ENCODE measurements around the gene HLA-DOA.
A peak's percentile ranks its signal among the peaks of the same experiment; 100 is the strongest.

HLA-DOA gene

DNA sequence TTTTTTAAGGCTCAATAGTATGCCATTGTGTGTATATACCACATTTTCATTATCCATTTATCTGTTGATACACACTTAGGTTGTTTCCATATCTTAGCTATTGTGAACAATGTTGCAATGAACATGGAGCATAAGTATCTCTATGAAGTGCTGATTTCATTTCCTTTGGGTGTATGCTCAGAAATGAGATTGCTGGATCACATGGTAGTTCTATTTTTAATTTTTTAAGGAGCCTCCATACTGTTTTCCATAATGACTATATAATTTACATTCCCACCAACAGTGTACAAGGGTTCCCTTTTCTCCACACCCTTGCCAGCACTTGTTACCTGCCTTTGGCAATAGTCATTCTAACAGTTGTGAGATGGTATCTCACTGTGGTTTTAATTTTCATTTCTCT, 15.1 kb upstream of the HLA-DOA start:
- TF ChIP-seq GATA2 (IDR thresholded peaks at IDR 0.05; ENCODE audit: low read depth, low read length) (no peak), GATA3 (IDR thresholded peaks at IDR 0.05; ENCODE audit: low read depth, low read length) (no peak)

DNA sequence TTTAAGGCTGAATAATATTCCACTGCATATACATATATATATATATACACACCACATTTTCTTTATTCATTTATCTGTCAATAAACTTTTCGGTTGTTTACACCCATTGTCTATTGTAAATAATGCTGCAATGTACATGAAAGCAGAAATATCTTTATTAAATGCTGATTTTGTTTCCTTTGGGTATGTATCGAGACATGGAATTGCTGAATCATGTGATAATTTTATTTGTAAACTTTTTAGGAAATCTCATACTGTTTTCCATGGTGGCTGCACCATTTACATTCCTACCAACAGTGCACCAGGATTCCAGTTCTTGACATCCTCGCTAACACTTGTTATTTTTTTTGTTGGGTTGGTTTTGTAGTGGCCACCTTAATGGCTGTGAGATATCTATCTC, 14.1 kb upstream of the HLA-DOA start:
- TF ChIP-seq GATA2 (IDR thresholded peaks at IDR 0.05; ENCODE audit: low read depth, low read length), result no peak
- no peak for TF ChIP-seq GATA3 (IDR thresholded peaks at IDR 0.05; ENCODE audit: low read depth, low read length)

DNA sequence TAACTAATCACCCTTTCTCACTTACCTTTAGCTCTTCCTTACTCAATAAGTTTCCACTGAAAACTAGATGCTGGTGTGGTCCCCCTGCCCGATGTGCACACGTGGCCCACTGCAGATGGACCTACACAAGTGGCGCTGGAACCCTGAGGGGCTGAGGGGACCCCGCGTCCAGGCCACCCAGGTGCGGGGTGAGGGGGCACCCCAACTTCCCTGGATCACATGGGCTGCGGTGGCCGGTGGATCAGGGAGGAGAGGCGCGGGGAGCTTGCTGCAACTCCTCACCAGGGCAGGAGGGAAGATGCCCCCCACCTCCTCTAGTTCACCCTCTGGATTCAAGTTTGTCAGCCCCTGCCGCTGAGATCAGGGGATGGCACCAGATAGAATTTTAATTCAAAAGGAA, 12.5 kb upstream of the HLA-DOA start:
- TF ChIP-seq GATA2 (IDR thresholded peaks at IDR 0.05; ENCODE audit: low read depth, low read length), result no peak
- no peak for TF ChIP-seq GATA3 (IDR thresholded peaks at IDR 0.05; ENCODE audit: low read depth, low read length)

DNA sequence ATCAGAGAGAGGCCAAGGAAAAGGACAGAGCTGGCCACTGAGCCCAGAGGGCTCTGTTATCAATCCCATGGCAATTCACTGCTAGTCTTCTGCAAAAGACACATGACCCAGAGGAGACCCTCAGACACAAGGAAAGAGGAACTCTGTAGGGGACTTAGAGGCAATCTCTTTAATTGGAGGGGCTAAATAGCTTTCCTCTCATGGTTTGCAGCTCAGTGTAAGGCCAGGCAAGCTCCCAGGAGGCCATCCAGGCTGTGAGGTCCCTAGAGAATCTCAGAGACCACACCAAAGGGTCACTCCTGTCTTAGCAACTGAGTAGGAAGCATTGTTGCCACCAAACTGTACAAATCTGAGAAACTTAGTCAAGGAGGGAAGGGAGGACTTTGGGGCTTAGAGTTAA, 10.0 kb upstream of the HLA-DOA start:
- TF ChIP-seq GATA2 (IDR thresholded peaks at IDR 0.05; ENCODE audit: low read depth, low read length) (no peak), GATA3 (IDR thresholded peaks at IDR 0.05; ENCODE audit: low read depth, low read length) (no peak)

DNA sequence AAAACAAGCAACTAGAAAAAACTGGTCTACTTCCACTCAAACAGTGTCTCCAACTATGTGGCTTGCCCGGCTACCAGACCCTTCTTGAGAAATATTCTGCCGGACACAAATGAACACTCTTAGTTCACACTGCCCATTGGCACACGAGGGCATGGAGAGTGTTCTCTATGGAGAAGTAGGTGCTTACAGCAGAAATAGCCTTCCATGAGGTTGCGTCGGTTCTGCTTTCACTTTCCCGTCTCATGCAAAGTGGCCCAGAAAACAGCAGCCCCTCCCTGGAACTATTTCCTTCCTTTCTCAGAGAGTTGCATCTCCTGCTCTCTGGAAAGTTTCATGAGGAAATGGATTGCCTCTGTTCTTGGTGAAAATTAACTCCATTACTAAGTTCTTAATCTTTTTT, 9.5 kb upstream of the HLA-DOA start:
- TF ChIP-seq GATA3 (IDR thresholded peaks at IDR 0.05; ENCODE audit: low read depth, low read length) (no peak), GATA2 (IDR thresholded peaks at IDR 0.05; ENCODE audit: low read depth, low read length) (no peak)

DNA sequence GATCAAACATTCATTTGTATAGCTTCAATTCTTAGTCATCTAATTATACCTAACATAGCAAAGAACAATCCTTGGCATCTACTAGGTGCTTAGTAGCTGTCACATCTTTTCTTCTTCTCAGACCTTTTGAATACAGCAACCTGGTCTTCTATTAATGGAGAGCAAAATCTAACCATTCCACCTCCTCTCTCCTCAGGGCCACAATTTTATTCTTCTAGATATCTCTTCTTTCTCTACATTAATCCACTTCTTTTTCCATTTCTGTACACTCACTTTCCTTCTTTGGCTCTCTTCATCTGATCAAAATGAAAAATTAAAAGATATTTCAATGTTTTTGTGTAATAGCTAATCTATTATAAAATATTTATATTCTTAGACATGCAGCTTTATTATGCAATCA, 9.0 kb upstream of the HLA-DOA start:
- TF ChIP-seq GATA2 (IDR thresholded peaks at IDR 0.05; ENCODE audit: low read depth, low read length) (no peak), GATA3 (IDR thresholded peaks at IDR 0.05; ENCODE audit: low read depth, low read length) (no peak)

DNA sequence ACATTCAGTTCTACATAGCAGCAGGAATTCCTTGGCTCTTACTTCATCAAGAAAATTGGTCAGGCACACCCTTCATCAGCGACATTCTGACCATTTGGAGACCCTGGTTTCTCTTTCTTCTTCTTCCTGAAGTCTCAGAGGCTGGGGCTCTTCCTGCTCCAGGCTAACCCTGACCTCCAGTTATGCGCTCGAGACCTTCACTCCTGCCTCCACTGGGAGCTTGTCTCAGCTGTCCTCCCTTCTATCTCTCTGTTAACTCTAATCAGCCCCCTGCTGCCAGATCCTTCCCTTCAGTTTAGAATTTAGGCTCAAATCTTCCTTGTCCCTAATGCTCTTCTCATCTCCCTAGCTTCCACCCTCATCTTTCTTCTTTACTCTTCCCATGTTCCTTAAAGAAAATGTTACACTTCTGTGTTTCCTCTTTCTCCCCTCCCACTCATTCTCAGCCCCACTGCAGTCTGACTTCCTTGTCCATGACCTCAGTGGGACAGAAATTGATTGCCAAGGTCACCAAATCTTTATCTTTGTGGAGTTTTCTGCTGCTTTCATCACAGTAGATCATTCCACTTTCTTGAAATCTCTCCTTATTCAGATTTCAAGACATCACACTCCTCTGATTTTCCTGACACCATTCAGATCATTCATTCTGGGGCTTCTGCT, 8.4 kb upstream of the HLA-DOA start:
- TF ChIP-seq GATA2 (IDR thresholded peaks at IDR 0.05; ENCODE audit: low read depth, low read length), result no peak
- TF ChIP-seq GATA3 (IDR thresholded peaks at IDR 0.05; ENCODE audit: low read depth, low read length), result no peak

DNA sequence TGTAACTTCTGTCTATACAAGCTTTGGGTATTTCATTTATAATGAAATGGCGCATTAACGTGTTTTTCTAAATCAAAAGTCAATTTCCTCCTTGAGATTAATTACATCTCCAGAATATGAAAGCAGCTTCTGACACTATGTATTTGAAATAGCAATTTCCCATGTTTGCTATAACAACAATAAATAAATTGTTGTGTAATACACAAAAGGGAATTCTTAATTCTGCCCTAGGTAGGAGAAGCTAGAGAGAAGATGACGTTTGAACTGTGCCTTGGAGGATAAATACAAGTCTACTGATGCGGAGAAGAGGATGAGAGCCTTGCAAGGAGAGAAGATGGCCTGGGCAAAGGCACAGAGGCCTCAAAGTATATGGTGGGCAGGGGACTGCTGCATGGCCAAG, 7.6 kb upstream of the HLA-DOA start:
- no peak for TF ChIP-seq GATA2 (IDR thresholded peaks at IDR 0.05; ENCODE audit: low read depth, low read length)
- no peak for TF ChIP-seq GATA3 (IDR thresholded peaks at IDR 0.05; ENCODE audit: low read depth, low read length)

DNA sequence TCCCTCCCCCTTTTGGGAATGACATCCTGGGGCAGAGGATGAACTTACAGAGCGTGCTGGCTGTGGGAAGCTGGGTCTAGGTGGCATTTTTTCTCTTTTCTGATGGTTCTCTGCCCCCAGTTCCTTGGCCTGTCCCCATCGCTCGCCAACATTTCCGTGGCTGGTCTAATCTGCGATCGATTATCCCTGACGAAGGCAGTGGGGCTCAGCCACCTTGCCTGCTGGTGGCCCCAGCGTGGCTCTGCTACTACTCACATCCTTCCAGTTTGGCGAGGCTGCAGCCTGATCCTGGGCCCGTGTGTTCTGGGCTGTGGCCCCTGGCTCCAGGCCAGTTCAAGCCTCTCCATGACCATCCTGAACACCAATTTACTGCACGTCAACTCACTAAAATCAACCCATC, 6.4 kb upstream of the HLA-DOA start:
- TF ChIP-seq GATA2 (IDR thresholded peaks at IDR 0.05; ENCODE audit: low read depth, low read length) (no peak), GATA3 (IDR thresholded peaks at IDR 0.05; ENCODE audit: low read depth, low read length) (no peak)

DNA sequence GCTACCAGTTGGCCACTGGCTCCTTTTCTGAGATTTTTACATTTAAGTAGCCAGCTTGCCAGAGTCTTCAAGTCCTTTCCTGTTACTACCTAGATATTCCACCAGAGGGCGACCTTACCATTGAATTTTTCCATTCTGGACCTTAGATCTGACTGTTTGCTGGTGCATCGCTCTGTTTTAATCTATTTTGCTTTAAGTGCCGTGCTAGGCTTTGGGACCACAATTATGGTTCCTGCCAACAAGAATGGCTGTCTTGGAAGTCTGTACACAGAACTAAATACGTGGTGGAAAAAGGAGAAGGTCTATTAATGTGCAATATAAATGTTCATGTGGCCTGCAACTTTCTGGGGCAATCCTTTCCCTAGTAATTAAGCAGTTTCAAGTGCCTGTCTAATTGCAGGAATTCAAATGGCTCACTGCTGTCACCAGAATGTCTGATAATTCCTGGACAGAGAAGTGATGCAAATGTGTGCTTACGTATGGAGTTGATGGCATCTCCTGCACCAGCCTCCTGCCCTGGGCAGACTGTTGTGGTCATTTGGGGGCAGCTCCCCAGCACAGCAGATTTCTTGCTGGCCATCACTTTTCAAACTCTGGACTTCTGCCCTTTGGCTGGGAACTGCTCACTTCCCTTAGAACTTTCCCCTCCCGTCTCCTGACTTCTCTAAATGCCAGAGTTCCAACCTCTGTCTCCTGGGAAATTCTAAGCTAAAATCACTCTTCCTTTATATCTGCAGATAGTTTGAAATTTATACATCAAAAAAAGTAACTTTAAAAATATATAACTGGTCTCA, 5.6 kb upstream of the HLA-DOA start:
- TF ChIP-seq GATA2 (IDR thresholded peaks at IDR 0.05; ENCODE audit: low read depth, low read length) (no peak), GATA3 (IDR thresholded peaks at IDR 0.05; ENCODE audit: low read depth, low read length) (no peak)

DNA sequence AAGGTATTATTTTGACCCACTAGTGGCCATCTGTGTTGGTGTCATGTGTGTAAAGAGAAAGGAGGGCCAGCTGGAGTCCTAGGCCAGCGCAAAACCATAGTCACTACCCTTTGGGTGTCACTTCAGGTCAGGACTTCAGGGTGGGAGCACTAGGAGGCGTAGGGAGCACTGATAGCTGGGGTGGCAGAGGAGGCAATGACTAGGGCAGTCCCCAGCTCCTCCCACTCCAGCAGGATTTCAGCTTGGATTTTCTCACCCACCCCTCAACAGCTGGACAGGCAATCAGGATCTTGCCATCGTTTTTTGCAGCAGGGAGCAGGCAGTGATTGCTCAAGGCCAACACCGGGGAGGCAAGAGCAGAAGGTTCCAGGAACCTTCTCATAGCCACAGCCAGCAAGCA, 4.2 kb upstream of the HLA-DOA start:
- TF ChIP-seq GATA3 (IDR thresholded peaks at IDR 0.05; ENCODE audit: low read depth, low read length), result no peak
- TF ChIP-seq GATA2 (IDR thresholded peaks at IDR 0.05; ENCODE audit: low read depth, low read length), result no peak

DNA sequence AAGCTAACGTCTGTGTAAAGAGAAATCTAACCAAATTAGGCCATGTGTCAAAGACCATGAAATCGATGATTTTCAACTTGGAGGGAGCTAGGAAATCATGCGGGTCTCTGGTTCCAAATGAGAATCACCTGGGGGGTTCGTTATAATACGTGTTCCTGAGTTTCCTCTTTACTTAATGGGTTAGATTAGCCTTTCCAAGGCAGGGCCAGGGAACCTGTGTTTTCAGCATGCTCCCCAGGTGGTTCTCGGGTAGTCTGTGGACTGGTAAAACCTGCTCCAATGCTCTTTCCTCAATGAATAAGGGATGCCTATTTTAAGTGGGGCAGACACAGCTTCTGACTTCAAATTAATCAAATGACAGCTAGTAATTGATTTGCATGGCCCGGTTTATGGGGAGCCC, 965 bp upstream of the HLA-DOA start:
- no peak for TF ChIP-seq GATA3 (IDR thresholded peaks at IDR 0.05; ENCODE audit: low read depth, low read length)
- no peak for TF ChIP-seq GATA2 (IDR thresholded peaks at IDR 0.05; ENCODE audit: low read depth, low read length)

DNA sequence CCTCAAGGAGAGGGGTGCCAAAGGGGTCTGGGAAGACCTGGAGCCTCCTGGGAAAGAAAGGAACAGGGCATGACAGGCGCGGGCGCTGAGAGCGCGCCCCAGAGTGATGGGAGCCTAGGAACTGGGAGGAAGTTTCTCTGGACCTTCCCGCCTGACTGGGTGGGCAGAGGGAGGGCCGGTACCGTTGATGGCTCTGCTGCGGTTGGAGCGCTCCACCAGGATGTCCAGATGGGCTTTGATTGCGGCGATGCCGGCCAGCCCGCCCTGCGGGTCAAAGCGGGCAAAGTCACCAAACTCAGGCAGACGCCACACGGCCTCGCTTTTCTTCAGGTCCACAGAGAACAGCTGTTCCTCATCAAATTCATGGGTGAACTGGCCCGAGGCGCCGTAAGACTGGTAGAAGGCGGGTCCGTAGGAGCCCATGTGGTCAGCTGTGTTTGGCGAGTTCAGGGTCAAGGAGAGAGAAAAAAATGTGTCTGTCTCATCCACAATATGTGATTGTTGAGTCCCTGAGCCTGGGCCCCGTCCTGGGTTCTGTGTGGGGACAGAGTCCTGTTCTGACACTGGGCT, 1.5 kb downstream of the HLA-DOA start:
- no peak for TF ChIP-seq GATA2 (IDR thresholded peaks at IDR 0.05; ENCODE audit: low read depth, low read length)
- TF ChIP-seq GATA3 (IDR thresholded peaks at IDR 0.05; ENCODE audit: low read depth, low read length), result no peak

DNA sequence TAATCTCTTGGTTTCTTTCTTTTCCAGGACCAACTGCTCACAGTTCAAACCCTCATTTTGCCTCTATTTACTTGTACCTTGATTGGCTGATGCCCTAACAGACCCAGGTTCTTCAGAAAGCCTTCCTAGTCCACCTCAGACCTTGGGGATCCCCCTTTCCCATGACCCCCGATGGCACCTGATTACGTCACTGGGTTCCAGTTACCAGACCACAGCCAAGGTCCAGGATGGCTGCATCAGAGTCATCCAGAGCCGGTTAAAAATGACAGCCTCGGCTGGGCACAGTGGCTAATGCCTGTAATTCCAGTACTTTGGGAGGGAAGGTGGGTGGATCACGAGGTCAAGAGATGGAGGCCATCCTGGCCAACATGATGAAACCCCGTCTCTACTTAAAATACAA, 4.5 kb downstream of the HLA-DOA start:
- TF ChIP-seq GATA3 (IDR thresholded peaks at IDR 0.05; ENCODE audit: low read depth, low read length) (no peak), GATA2 (IDR thresholded peaks at IDR 0.05; ENCODE audit: low read depth, low read length) (no peak)

DNA sequence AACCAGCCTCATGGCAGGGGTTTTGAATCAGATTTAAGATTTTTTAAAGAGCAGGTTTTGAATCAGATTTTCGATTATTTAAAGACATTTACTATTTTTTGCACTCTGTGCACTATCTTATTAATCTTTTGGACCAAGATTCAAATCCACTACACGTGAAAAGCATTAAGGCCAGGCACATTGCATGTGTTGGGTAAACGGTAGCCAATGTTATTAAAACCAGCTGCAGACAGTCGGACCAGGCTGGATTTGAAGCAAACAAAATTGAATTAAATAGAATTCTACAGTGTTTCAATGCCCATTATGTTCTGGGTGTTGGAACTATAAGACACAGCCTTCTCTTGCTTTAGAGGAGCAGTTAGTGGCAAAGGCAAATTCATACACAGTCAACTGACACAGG, 7.7 kb downstream of the HLA-DOA start:
- peak; percentile 57; the same call in 1 of the 2 replicates for TF ChIP-seq GATA2 (IDR thresholded peaks at IDR 0.05; ENCODE audit: low read depth, low read length)
- peak; percentile 78 for TF ChIP-seq GATA3 (IDR thresholded peaks at IDR 0.05; ENCODE audit: low read depth, low read length)

All from SH-SY5Y (cell line).